ENCODE measurements around the gene PLS1.
"Not testable (repeated sequence)": the region's sequence is repeated elsewhere in the genome, so short reads cannot be mapped to it uniquely, and the experiment has no call there.

PLS1 gene

DNA sequence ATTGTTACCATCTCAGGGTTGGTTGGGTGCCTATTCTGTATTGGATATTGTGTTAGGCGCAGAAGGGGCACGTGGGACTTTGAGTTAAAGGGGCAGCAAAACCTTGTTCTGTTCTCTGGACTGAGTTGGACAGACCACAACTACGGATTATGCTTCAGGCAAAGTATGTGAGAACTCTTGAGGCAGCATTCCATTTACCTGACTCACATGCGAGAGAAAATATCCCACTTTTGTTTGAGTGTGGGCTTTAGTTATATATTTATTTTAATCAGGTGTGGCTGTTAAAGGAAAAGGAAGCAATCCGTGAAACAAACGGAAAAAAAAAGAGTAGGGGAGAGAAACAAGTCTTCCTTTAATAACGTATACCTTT lies 627 bp upstream of the PLS1 start:
- DNase-seq (ENCODE audit: low read depth in 2 of 2): no peak

- no peak for DNase-seq (ENCODE audit: low read depth in 2 of 2)
Observed at GRCh38 chr3:142596726-142597088, 514 bp downstream of the PLS1 start.

DNA sequence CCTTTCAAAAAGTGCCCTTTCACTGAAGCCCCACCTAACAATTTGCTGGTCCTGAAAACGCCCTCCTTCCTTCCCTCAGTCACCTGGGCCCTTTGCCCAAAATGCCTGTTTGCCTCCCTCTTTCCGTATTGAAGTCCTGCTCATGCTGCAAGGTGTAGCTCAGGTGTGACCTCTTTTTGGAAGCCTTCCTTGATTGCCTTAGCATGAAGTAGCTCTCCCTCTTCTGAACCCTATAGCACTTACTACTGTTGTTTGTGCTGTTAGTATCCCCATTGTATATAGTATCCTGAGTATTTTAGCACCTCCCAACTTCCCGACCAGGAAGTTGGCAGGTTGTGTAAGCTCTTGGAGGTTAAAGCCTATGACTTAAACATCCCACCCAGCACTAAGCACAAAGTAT lies 1.7 kb downstream of the PLS1 start:
- no peak for DNase-seq (ENCODE audit: low read depth in 2 of 2)

GRCh38 chr3:142601713-142602112 lies 5.5 kb downstream of the PLS1 start:
- DNase-seq (ENCODE audit: low read depth in 2 of 2): no peak

DNA sequence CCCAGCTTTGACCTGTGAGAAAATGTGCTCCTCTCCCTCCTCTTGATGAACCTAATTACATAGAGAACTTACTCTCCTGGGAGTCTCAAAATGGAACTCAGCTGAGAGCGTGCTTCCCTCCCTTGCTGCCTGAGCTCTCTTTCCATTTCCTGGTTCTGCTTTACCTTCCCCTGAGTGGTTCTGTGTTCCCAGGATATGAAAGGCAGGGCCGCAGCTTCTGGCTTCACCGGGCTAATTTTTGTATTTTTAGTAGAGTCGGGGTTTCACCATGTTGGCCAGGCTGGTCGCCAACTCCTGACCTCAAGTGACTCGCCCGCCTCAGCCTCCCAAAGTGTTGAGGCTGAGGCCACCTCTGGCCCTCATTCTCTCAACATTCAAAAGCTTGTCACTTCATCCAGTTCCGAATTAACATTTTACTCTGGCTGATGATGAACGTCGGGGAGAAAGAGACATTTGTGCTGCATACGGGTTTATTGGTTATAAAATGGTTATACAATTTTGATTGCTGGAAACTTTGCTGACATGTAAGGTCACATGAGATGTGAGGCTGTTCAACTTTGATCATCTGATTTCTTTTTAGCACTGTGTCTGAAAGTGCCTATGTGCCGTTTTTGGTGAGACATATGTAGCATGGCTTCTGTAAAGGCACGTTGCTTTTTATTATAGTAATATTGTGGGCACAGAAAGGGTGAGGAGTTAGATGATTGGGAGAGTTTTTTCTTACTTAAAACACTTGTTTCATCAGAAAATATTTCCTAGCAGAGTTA lies 6.6 kb downstream of the PLS1 start:
- no peak for DNase-seq (ENCODE audit: low read depth in 2 of 2)

DNA sequence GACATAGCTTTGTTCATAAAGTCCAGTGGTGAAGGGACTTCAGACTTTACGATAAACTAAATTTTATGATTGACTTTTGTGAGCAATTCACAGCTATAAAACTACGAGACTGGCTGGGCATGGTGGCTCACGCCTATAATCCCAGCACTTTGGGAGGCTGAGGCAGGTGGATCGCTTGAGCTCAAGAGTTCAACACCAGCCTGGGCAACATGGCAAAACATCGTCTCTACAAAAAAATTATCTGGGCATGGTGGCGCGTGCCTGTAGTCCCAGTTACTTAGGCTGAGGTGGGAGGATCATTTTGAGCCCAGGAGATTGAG lies 7.2 kb downstream of the PLS1 start:
- not testable (repeated sequence) for DNase-seq (ENCODE audit: low read depth in 2 of 2)

DNA sequence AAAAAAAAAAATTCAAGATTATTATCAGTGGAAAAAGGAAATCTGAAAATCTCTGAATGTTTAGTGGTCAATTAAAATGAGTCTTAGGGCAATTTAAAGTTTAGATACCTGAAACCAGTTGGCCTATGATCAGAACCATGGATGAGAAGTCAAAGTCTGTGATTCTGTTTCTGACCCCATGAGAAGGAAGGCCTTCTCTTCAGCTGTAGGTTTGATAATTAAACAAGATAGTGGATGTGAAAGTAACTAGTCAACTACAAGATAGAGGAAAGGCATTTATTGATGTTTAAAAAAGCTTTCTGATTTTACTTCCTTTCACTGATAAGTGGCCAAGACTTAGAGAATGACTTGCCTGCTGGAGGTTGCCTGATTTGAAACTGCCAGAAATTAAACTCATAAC lies 8.7 kb downstream of the PLS1 start:
- DNase-seq (ENCODE audit: low read depth in 2 of 2): no peak

DNA sequence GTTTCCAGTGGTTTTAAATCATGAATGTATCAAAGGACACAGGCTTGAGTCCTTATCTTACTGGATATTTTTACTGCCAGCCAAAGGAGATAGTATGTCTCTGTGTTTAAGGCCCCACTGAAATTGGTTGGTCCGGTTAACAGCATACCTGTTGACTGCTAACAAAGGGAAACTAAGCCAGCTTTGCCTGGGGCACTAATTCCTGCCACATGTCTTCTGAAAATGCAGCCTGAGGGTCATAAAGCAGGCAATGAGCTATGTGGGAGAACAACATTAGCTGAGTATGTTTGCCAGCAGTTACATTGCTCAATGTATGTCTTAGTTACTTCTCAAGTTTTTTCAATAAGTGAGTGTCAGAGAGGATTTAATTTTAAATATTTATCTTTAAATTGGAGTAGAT lies 12.4 kb downstream of the PLS1 start:
- DNase-seq (ENCODE audit: low read depth in 2 of 2): no peak

- DNase-seq (ENCODE audit: low read depth in 2 of 2): no peak
Observed at GRCh38 chr3:142609136-142609535, 12.9 kb downstream of the PLS1 start.

GRCh38 chr3:142611206-142611605 lies 15.0 kb downstream of the PLS1 start:
- DNase-seq (ENCODE audit: low read depth in 2 of 2): no peak

DNA sequence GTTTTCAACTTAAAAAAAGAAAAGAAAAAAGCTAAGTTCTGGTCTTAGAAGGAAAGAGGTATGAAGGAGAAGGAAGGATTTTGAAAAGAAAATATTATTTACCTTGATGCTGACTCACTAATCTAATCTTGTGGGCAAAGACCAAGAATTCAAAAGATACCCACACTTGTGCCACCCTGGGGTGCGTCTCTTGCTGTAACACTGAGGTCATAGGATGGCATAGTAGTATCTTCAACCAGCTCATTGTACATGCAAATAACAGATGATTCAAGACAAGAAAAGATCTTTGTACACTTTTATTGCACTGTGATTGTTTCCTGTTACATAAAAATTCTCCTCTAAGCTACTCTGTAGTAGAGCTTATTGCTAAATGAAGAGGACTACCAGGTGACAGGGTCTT lies 17.3 kb downstream of the PLS1 start:
- no peak for DNase-seq (ENCODE audit: low read depth in 2 of 2)

DNA sequence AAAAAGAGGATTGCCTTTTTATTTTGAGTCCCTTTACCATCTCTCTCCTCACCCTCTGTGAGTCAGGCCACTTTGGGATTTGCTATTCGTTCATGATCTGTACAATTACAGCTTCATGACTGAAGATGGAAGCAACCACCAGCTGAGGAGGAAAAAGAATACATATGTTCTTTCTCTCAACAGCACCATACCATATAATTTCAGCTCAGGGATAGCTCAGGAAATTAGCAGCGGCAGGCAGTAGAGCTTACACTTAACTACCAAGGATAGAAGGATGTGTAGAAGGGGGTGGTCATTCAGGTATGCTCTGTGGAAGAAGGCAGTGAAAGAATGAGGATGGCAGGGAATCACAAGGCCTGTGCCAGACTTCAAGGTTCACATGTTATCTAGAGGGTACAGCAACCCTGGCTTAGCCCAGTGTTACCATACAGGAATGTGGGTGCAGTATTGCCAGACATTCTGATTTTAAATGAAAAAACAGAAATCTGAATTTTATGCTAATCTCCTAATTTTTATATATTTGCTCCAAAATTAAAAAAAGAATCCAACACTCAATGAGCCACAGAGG lies 17.9 kb downstream of the PLS1 start:
- no peak for DNase-seq (ENCODE audit: low read depth in 2 of 2)

- DNase-seq (ENCODE audit: low read depth in 2 of 2): no peak
Observed at GRCh38 chr3:142615171-142615570, 19.0 kb downstream of the PLS1 start.

GRCh38 chr3:142618917-142619461 lies 22.8 kb downstream of the PLS1 start:
- no peak for DNase-seq (ENCODE audit: low read depth in 2 of 2)

- no peak for DNase-seq (ENCODE audit: low read depth in 2 of 2)
Observed at GRCh38 chr3:142622405-142622804, 26.2 kb downstream of the PLS1 start.

- no peak for DNase-seq (ENCODE audit: low read depth in 2 of 2)
Observed at GRCh38 chr3:142623194-142623593, 27.0 kb downstream of the PLS1 start.

- DNase-seq (ENCODE audit: low read depth in 2 of 2): no peak
Observed at GRCh38 chr3:142624341-142625152, 28.4 kb downstream of the PLS1 start.

DNA sequence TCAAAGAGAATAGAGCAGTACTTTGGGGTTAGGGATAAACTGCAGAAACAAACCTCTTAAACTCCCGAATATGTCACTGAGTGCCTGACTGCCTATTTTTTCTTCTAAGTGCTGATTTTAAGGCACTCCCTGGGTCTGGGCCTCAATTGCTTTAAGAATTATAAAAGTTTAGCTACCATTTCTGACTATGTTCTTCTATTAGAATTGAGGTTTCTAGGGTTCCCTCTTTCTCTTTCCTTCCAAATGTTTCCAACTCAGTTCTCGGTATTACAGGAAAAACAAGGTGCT lies 28.9 kb downstream of the PLS1 start:
- no peak for DNase-seq (ENCODE audit: low read depth in 2 of 2)

DNA sequence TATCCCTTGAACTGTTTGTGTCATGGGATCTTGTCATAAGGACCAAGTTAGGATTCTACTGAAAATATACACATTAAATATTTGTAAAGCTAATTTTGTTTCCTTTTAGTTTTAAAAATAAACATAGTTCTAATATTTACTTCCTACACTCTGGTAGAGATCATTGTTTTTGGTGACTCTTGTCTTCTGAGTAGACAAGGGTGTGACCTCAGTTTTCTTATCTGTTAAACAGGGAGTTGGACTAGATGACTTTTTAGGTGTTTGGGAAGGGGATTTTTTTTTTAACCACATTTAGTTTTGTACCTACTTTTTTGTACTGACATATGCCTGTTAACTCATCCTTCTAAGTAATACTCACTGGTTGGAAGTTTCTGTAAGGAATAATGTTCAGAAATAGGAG lies 30.8 kb downstream of the PLS1 start:
- DNase-seq (ENCODE audit: low read depth in 2 of 2): no peak

DNA sequence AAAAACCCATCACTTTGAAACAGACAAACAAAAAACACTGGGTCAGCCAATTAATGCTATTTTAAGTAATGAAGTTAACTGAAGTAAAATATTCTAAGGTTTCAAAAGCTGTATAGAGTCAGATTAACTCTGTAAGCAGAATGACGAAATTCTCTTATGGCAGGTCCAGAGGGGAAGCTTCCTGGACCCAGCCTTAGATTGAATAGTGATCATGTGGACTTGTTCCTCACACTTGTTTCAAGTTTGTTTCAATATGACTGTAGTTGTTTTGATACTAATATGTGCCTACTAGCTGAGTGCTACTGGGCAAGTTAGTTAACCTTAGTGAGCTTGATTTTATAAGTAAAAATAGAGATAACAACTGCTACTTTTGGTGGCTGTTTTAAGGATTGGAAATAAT lies 32.6 kb downstream of the PLS1 start:
- DNase-seq (ENCODE audit: low read depth in 2 of 2): no peak

GRCh38 chr3:142633073-142633472 lies 36.9 kb downstream of the PLS1 start:
- DNase-seq (ENCODE audit: low read depth in 2 of 2): no peak

DNA sequence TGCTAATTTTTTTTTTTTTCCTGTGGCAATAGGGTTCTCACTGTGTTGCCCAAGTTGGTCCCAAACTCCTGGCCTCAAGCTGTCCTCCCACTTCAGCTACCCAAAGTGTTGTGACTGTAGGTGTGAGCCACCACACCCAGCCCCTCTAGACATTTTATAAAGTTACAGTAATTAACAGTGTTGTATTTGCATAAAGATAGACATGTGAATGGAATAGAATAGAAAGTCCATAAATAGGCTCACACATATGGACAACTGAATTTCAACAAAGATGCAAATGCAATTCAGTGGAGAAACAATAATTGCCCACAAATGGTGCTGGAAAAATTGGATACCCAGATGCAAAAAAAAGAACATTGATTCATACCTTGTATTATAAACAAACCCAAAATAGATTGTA lies 39.9 kb downstream of the PLS1 start:
- DNase-seq (ENCODE audit: low read depth in 2 of 2): no peak

DNA sequence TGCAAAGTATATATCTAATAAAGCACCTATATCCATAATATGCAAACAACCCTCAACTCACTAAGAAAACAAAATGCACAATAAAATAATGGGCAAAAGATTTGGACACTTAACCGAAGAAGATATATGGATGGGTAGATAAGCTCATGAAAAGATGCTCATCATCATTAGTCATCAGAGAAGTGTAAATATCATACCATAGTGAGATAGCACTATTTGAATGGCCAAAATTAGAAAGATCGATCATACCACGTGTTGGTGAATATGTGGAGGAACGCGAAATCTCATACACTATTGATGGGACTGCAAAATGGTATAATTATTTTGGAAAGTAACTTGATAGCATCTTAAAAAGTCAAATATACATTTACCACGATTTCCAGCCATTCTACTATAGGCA lies 40.5 kb downstream of the PLS1 start:
- DNase-seq (ENCODE audit: low read depth in 2 of 2): no peak
